ENCODE results near the gene STYXL1.
"Not testable (repeated sequence)": the region's sequence is repeated elsewhere in the genome, so short reads cannot be mapped to it uniquely, and the experiment has no call there.

STYXL1 gene, protein sequence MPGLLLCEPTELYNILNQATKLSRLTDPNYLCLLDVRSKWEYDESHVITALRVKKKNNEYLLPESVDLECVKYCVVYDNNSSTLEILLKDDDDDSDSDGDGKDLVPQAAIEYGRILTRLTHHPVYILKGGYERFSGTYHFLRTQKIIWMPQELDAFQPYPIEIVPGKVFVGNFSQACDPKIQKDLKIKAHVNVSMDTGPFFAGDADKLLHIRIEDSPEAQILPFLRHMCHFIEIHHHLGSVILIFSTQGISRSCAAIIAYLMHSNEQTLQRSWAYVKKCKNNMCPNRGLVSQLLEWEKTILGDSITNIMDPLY

DNA sequence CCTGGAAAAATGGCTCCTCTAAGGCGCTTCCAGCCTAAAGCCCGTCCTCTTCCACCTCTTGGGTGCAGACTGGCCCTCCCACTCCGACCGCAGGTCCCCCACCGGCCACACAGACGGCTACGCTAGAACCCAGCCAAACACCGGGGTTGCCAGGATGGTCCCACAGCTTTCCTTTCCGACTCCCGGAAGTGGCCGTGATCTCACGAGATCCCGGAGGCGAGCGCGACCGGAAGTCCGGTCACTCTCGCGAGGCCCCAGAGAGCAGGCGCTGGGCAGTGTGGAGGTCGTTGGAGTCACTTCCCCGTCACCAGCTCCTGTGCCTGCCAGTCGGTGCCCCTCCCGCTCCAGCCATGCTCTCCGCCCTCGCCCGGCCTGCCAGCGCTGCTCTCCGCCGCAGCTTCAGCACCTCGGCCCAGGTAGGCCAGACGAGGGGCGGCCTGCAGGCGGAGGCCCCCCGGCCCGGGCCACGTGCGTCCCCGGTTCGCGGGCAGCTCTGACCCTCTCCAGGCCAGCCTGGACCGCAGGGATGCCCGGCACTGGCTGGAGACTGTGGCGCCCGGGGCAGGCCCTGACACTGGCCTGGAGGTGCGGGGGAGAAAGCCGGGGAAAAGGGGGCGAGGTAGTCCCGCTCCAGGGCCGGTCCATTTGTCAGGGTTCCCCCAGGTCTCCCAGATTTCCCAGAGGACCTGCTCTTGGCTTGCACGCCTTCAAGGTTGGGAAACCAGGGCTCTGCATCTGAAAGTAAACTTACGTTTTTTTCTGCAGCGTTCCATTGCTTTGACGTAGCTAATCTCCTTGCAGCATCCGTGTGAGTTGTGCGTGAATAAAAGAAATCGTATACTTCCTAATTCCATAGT lies at the start of gene STYXL1, which contains the start of gene MDH2:
Gene STYXL1 (minus strand): TSS at position 190 of the 857 bp plus-strand sequence. CDS start 17,477 bp downstream, outside the sequence.
Gene MDH2 (plus strand): TSS at position 296 of the 857 bp plus-strand sequence. CDS start 55 bp downstream, at position 351.
- no peaks in the 10 kb centered on the region for H3K9me3 ChIP-seq (ENCODE audit: control insufficient read depth, low read depth, low read length)
- peaks cover 5% of the 10 kb centered on the region for H3K4me1 ChIP-seq (ENCODE audit: control insufficient read depth, low read depth, low read length)
- H3K27me3 ChIP-seq (ENCODE audit: control insufficient read depth, insufficient read depth, low read length) = no peaks in the 10 kb centered on the region
- H3K27ac ChIP-seq (ENCODE audit: low read length) = peak within 1 kb of the TSS; percentile 94
- peak within 1 kb of the TSS; percentile 98 for H3K9ac ChIP-seq (ENCODE audit: low read length)
- H3K4me3 ChIP-seq (ENCODE audit: low read length) = peak within 1 kb of the TSS; percentile 94
- H3K36me3 ChIP-seq (ENCODE audit: control insufficient read depth, low read depth, low read length) = peaks cover 7% of the 10 kb centered on the region

DNA sequence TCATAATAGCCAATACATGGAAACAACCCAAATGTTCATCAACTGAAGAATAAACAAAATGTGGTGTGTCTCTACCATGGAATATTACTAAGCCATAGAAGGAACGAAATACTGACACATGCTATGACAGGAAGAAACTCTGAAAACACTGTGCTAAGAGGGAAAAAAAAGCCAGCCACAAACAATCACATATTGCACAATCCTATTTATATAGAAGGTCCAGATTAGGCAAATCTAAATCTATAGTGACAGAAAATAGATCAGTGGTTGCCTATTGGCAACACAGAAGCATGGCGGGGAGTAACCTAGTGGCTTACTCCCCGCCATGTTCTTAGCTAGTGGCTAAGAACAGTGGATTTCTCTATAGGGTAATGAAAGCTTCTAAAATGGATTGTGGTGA lies 48.1 kb upstream of the STYXL1 start:
- H3K27ac ChIP-seq (ENCODE audit: low read length) = no peak overlapping the region
- no peaks in the 10 kb centered on the region for H3K27me3 ChIP-seq (ENCODE audit: control insufficient read depth, insufficient read depth, low read length)
- no peak overlapping the region for H3K4me3 ChIP-seq (ENCODE audit: low read length)
- H3K9ac ChIP-seq (ENCODE audit: low read length) = no peak overlapping the region
- no peaks in the 10 kb centered on the region for H3K4me1 ChIP-seq (ENCODE audit: control insufficient read depth, low read depth, low read length)
- no peaks in the 10 kb centered on the region for H3K36me3 ChIP-seq (ENCODE audit: control insufficient read depth, low read depth, low read length)
- H3K9me3 ChIP-seq (ENCODE audit: control insufficient read depth, low read depth, low read length) = no peaks in the 10 kb centered on the region

DNA sequence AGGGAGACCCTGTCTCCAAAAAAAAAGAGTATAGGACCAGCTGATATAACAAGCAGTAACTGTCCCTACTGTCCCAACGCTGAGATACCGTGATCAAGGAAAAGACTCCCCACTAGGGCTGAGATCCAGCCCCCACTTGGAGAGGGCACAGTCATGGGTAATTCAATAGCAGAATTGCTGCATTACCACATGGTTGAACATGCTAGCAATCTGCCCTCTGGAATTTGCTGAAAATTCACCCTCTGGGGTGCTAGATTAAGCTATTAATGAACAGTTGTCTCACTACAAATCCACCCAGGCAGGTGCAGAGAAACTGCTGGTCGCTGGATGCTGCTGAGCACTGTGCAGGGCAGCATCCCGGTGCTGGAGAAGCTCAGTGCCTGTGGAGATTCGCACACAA lies 46.5 kb upstream of the STYXL1 start:
- H3K9me3 ChIP-seq (ENCODE audit: control insufficient read depth, low read depth, low read length) = not testable (repeated sequence)

DNA sequence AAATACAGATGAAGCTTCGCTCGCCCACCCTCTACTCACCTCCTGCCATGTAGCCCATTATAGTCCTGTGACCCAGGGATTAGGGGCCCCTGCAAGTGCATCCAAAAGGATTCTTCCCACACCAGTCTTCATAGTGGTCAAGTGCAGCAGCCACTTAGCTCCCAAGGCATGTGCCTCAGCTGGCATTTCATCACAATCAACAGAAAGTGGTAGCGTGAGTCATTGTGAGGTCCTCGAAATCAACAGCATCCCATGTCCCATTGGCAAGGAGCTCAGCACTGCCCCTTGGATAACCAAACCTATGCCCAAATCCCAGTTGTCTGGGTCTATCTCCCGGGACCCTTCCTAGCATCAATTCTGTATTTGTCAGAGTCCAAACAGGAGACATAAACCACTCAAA lies 45.7 kb upstream of the STYXL1 start:
- not testable (repeated sequence) for H3K36me3 ChIP-seq (ENCODE audit: control insufficient read depth, low read depth, low read length); H3K27ac ChIP-seq (ENCODE audit: low read length); H3K4me3 ChIP-seq (ENCODE audit: low read length); H3K9ac ChIP-seq (ENCODE audit: low read length); H3K4me1 ChIP-seq (ENCODE audit: control insufficient read depth, low read depth, low read length); H3K9me3 ChIP-seq (ENCODE audit: control insufficient read depth, low read depth, low read length); H3K27me3 ChIP-seq (ENCODE audit: control insufficient read depth, insufficient read depth, low read length)

More for the DNA sequence above, 46.5 kb upstream of the STYXL1 start:
- H3K27me3 ChIP-seq (ENCODE audit: control insufficient read depth, insufficient read depth, low read length); H3K27ac ChIP-seq (ENCODE audit: low read length); H3K9ac ChIP-seq (ENCODE audit: low read length); H3K4me1 ChIP-seq (ENCODE audit: control insufficient read depth, low read depth, low read length); H3K36me3 ChIP-seq (ENCODE audit: control insufficient read depth, low read depth, low read length); H3K4me3 ChIP-seq (ENCODE audit: low read length): not testable (repeated sequence)

DNA sequence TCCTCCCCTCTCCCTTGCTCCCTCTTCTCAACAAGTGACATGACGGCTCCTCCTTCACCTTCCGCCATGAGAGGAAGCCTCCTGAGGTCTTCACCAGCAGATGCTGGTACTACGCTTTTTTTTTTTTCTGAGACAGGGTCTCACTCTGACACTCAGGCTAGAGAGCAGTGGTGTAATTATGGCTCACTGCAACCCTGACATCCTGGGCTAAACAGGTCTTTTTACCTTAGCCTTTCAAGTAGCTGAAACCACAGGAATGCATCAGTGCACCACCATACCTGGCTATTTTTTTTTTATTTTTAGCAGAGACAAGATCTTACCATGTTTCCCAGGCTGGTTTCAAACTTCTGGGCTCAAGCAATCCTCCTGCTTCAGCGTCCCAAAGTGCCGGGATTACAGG lies 43.7 kb upstream of the STYXL1 start:
- Histone ChIP-seq H3K27ac (ENCODE audit: low read length) (no peak overlapping the region), H3K9me3 (ENCODE audit: control insufficient read depth, low read depth, low read length) (no peaks in the 10 kb centered on the region), H3K36me3 (ENCODE audit: control insufficient read depth, low read depth, low read length) (no peaks in the 10 kb centered on the region), H3K4me3 (ENCODE audit: low read length) (no peak overlapping the region), H3K27me3 (ENCODE audit: control insufficient read depth, insufficient read depth, low read length) (no peaks in the 10 kb centered on the region), H3K4me1 (ENCODE audit: control insufficient read depth, low read depth, low read length) (no peaks in the 10 kb centered on the region), H3K9ac (ENCODE audit: low read length) (no peak overlapping the region)

DNA sequence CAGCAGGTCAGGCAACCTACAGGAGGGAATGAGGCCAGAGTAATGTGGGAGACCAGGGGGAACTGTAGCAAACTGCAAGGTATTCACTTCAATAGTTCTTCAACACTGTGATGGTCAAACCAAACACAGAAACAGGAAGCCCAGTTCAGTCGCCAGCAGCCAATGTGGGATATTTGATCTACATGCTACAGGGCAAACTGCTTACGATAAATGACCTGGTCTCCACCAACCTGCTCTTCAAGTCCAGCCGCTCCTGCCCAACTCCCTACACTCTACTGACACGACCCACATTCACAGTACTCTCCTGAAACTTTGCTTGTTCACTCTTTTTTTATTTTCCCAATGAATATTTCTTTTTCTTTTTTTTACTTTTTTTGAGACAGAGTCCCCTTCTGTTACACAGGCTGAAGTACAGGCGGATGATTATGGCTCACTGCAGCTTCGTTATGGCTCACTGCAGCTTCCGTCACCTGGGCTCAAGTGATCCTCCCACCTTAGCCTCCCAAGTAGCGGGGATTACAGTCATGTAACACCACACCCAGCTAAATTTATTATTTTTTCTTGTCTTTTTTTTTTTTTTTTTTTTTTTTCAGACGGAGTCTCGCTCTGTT lies 42.2 kb upstream of the STYXL1 start:
- H3K27me3 ChIP-seq (ENCODE audit: control insufficient read depth, insufficient read depth, low read length) = no peaks in the 10 kb centered on the region
- no peaks in the 10 kb centered on the region for H3K36me3 ChIP-seq (ENCODE audit: control insufficient read depth, low read depth, low read length)
- H3K27ac ChIP-seq (ENCODE audit: low read length) = no peak overlapping the region
- H3K4me3 ChIP-seq (ENCODE audit: low read length) = no peak overlapping the region
- H3K9me3 ChIP-seq (ENCODE audit: control insufficient read depth, low read depth, low read length) = no peaks in the 10 kb centered on the region
- H3K4me1 ChIP-seq (ENCODE audit: control insufficient read depth, low read depth, low read length) = no peaks in the 10 kb centered on the region
- H3K9ac ChIP-seq (ENCODE audit: low read length) = no peak overlapping the region

DNA sequence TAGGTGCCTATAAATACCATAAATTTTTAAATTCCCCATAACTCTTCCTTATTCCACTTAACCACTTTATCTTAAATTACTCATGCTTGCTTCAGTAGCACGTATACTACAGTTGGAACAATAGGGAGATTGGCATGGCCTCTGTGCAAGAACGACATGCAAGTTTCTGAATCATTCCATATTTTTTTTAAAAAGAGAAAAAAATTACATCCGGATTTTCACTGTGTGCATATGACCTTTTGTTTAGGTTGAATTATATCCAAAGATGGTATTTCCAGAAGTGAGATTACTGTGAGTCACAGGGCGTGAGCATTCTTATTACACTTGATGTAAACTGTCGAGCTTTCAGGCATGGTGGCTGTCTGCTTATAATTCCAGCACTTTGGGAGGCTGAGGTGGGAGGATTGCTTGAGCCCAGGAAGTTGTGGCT lies 39.6 kb upstream of the STYXL1 start:
- not testable (repeated sequence) for H3K27me3 ChIP-seq (ENCODE audit: control insufficient read depth, insufficient read depth, low read length); H3K36me3 ChIP-seq (ENCODE audit: control insufficient read depth, low read depth, low read length); H3K4me1 ChIP-seq (ENCODE audit: control insufficient read depth, low read depth, low read length); H3K9ac ChIP-seq (ENCODE audit: low read length); H3K9me3 ChIP-seq (ENCODE audit: control insufficient read depth, low read depth, low read length); H3K27ac ChIP-seq (ENCODE audit: low read length); H3K4me3 ChIP-seq (ENCODE audit: low read length)

DNA sequence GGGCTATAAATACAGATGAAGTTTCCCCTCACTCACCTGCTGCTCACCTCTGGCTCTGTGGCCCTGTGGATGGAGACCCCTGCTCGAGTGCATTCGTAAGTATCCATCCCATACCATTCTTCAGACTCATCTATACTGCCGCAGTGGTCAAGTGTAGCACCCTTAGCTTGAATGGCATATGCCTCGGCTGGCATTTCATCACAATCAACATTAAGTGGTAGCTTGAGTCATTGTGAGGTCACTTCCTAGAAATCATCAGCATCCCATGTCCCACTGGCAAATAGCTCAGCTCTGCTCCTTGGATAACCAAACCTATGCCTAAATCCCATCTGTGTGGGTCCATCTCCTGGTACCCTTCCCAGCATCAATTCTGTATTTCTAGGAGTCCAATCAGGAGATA lies 38.3 kb upstream of the STYXL1 start:
- H3K4me1 ChIP-seq (ENCODE audit: control insufficient read depth, low read depth, low read length) = no peaks in the 10 kb centered on the region
- H3K9me3 ChIP-seq (ENCODE audit: control insufficient read depth, low read depth, low read length) = no peaks in the 10 kb centered on the region
- no peak overlapping the region for H3K9ac ChIP-seq (ENCODE audit: low read length)
- no peaks in the 10 kb centered on the region for H3K36me3 ChIP-seq (ENCODE audit: control insufficient read depth, low read depth, low read length)
- no peak overlapping the region for H3K4me3 ChIP-seq (ENCODE audit: low read length)
- no peaks in the 10 kb centered on the region for H3K27me3 ChIP-seq (ENCODE audit: control insufficient read depth, insufficient read depth, low read length)
- no peak overlapping the region for H3K27ac ChIP-seq (ENCODE audit: low read length)

DNA sequence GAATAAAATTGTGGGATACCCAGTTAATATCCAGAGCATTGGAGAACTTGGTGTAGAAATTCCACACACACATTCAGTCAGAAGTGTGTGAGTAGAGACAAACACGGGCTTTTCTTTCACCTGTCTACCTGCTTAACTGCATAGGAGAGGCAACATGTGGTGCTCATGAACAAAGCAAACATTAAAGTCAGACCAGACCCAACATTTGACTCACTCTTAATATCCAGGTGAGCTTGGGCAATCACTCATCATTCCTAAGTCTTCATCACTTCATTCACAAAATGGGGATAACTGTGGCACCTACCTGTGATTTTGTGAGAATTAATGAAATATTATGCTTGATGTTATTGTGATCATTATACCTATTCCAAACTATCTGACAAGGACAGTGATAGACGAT lies 36.3 kb upstream of the STYXL1 start:
- not testable (repeated sequence) for H3K27me3 ChIP-seq (ENCODE audit: control insufficient read depth, insufficient read depth, low read length); H3K9ac ChIP-seq (ENCODE audit: low read length)

DNA sequence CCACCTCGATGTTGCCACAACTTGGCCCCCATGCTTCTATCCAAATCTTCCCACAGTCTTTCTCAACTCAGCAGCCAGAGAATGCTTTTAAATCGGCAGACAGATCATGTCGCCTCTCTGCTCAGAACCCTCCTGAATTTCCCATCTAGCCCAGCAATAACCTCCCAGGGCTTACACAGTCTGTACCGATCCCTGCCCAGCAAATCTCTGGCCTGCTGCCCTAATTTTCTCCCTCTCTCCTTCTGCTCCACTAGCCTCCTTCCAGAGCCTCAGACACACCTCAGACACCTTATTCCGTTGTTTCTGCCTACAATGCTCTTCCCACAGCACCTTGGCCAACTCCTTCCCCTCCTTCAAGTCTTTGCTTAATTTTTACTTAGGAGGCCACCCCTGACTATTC lies 32.4 kb upstream of the STYXL1 start:
- H3K27ac ChIP-seq (ENCODE audit: low read length) = no peak overlapping the region
- H3K9me3 ChIP-seq (ENCODE audit: control insufficient read depth, low read depth, low read length) = no peaks in the 10 kb centered on the region
- no peak overlapping the region for H3K4me3 ChIP-seq (ENCODE audit: low read length)
- no peaks in the 10 kb centered on the region for H3K27me3 ChIP-seq (ENCODE audit: control insufficient read depth, insufficient read depth, low read length)
- no peaks in the 10 kb centered on the region for H3K4me1 ChIP-seq (ENCODE audit: control insufficient read depth, low read depth, low read length)
- no peaks in the 10 kb centered on the region for H3K36me3 ChIP-seq (ENCODE audit: control insufficient read depth, low read depth, low read length)
- H3K9ac ChIP-seq (ENCODE audit: low read length) = no peak overlapping the region

More for the DNA sequence above, 36.3 kb upstream of the STYXL1 start:
- H3K9me3 ChIP-seq (ENCODE audit: control insufficient read depth, low read depth, low read length); H3K4me3 ChIP-seq (ENCODE audit: low read length); H3K36me3 ChIP-seq (ENCODE audit: control insufficient read depth, low read depth, low read length); H3K27ac ChIP-seq (ENCODE audit: low read length); H3K4me1 ChIP-seq (ENCODE audit: control insufficient read depth, low read depth, low read length): not testable (repeated sequence)

DNA sequence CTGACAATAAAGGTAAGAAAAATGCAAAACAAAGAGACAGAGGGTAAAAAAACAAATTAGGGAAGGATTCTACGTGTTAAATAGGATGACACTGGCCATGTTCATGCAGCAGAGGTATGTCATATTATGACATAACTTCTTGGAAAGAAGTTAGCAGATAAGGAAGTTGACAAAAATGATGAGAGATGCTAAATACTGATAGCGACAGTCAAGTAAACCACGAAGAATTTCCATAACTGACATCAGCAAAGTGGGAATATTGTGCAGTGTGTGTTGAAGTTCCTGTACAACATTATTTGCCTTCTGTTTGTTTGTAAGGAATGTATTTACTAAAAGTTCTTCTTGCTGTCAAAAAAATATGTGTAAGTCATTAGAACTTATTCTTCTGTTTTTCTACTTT lies 29.6 kb upstream of the STYXL1 start:
- no peak overlapping the region for H3K9ac ChIP-seq (ENCODE audit: low read length)
- no peak overlapping the region for H3K4me3 ChIP-seq (ENCODE audit: low read length)
- no peak overlapping the region for H3K27ac ChIP-seq (ENCODE audit: low read length)
- no peaks in the 10 kb centered on the region for H3K4me1 ChIP-seq (ENCODE audit: control insufficient read depth, low read depth, low read length)
- H3K27me3 ChIP-seq (ENCODE audit: control insufficient read depth, insufficient read depth, low read length) = no peaks in the 10 kb centered on the region
- H3K36me3 ChIP-seq (ENCODE audit: control insufficient read depth, low read depth, low read length) = no peaks in the 10 kb centered on the region
- H3K9me3 ChIP-seq (ENCODE audit: control insufficient read depth, low read depth, low read length) = no peaks in the 10 kb centered on the region
